ENCODE data around the gene BTNL9.
"Not testable (repeated sequence)": the region's sequence is repeated elsewhere in the genome, so short reads cannot be mapped to it uniquely, and the experiment has no call there.

The BTNL9 gene

GRCh38 chr5:181100121-181100875 lies 60.2 kb downstream of the BTNL9 start:
- no peak for DNase-seq (ENCODE audit: low read depth)

DNA sequence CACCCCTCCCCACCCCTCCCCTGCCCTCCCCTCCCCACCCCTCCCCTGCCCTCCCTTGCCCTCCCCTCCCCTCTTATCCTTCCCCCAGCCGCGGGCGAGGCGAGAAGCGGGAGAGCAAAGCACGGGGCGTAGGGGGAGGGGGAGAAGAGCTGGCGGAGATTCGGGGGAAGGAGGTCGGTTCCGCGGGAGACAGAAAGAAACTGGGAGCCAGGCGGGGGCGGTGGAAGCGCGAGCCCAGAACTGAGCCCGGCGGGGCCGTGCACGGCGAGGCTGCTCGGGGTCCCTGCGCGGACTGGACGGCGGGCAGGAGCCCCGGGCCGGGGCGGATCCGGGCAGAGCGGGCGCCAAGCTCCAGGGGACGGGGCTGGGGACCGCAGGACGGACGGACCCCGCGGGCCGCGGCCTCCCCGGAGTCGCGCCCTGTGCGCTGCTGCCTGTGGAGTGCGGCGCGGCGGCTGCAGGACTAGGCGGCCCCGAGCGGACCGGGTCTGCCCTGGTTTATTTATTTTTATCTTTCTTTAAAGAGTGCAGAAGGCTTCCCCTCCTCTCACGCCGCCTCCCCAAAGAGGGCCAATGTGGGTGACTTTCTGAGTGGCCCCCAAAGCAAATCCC lies 61.1 kb downstream of the BTNL9 start:
- DNase-seq (ENCODE audit: low read depth): not testable (repeated sequence)

DNA sequence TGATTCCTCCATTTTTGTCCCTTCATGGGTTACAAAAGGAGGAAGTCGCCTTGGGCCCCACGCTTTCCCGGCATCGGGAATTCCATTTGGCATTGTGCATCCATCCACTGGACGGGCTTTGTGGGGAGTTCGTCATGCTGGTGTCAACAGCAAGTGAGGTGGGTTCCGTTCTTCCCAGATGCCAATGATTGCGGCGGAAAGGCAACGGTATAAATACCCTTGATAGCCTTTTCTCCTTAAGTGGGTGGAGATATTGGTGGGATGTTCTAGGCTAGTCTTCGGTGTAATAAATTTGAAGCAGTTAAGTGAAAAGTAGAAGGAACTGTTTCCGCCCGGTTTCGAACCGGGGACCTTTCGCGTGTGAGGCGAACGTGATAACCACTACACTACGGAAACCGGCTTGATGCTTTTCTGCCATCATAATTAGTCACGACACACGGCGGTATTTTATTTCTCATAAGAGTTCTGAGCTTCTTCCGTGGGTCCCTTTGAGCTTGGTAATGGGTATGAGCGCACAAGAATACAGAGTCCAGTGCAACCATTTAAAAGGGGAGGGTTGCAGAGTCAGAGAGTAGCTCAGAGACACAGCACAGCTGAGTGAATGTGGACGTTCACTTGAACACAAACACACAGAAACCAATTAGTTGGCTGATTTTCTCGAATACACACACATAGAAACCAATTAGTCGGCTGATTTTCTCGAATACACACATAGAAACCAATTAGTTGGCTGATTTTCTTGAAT lies 62.0 kb downstream of the BTNL9 start:
- not testable (repeated sequence) for DNase-seq (ENCODE audit: low read depth)

GRCh38 chr5:181104259-181104568 lies 64.1 kb downstream of the BTNL9 start:
- DNase-seq (ENCODE audit: low read depth): not testable (repeated sequence)

DNA sequence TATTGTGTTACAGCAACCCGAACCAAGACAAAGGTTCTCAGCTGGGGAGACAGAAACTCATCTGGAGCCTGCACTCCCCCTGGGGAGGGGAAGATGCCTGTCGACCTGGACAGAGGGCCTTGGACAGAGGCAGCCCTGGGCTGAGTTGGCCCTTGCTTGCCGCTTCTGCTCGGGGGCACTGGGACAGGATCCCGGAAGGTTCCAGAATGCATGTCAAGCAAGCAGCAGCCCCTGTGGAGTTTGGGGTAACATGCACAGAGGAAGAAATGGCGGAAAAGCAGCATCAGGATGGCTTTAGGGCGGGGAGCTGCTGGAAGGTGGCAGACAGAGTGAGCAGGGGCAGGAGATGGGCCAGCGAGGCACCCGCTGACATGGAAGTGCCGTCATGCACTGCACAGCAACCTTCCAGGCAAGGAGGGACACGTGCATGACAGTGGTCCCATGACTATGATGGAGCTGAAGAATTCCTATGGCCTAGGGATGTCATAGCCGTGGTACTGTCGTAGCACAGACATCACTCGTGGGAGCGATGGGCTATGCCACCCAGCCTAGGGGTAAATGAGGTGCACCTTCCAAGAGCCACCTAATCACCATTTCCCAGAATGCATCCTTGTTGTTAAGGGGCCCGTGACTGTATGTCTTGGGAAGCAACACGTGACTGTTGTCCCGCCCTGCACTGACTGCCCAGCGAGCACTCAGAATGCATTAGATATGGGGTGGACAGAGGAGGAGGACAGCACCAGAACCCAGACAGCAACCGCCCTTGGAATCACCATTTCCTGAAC lies 64.7 kb downstream of the BTNL9 start:
- DNase-seq (ENCODE audit: low read depth): not testable (repeated sequence)

GRCh38 chr5:181105391-181106025 lies 65.4 kb downstream of the BTNL9 start:
- no peak for DNase-seq (ENCODE audit: low read depth)

- DNase-seq (ENCODE audit: low read depth): no peak
Measured at GRCh38 chr5:181107699-181108098, 67.6 kb downstream of the BTNL9 start.

DNA sequence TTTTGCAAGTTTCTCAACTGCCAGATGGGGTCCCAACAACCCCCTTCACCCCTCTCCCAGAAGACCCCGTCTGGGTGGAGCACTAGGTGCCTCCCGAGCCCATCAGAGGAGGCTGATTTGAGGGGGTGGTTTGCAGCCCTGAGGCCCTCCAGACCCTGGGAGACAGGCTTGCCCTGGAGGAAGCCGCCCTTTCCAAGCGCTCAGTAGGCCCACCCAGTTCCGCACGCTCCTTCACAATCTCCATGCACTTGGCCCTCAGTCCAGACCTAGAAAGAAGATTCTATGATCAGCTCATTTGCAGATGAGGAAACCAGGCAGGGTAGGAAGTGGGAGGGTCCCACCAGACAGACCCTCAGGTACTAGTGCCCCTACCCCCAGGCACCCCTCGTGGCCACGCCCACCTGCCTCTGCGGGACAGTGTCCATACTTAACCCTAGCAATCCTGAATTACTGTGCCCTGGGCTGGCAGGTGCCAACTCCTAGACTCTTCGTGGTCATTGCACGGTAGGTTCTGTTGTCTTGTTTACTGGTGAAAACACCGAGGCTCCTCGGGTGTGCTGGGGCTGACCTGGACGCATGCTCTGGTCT lies 68.6 kb downstream of the BTNL9 start:
- DNase-seq (ENCODE audit: low read depth): no peak

GRCh38 chr5:181109489-181110013 lies 69.5 kb downstream of the BTNL9 start:
- DNase-seq (ENCODE audit: low read depth): no peak

DNA sequence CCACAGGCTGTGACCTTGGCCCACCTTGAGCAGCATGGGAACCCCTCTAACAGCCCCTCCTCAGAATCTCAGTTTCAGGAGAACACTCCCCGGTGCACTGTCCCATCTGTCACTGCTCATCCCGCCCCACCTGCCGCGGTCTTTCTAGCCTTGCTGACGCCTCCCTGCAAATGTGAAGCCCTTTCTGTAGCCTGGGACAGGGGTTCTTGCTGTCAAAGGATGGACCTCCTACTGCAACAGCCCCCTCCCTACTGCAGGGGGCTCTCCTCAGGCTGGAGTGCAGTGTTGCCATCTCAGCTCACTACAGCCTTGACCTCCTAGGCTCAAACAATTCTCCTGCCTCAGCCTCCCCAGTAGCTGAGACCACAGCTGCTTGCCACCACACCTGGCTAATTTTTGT lies 70.9 kb downstream of the BTNL9 start:
- no peak for DNase-seq (ENCODE audit: low read depth)

All from stimulated activated CD8-positive, alpha-beta memory T cell treated with anti-CD3 and anti-CD28 coated beads, Interleukin-12 subunit alpha, Interleukin-12 subunit beta, amount 100 ng/mL, for 1 hour (primary cell).